Endodermal cell (in vitro differentiated cells): ENCODE data around the gene ZMYND15. TPM values are rescaled to one million over a fixed set of nuclear protein-coding genes. Genes with fewer than 3 reads are reported as not detected.

Experiments
- DNase-seq: peaks from one replicate; pipeline ENCODE4 v3.0.0-alpha.2; 2017
- H3K27ac ChIP-seq: 2 replicates; pipeline ENCODE4 v1.5.1; 2013; ENCODE audit warnings: mild to moderate bottlenecking, low read depth, low read length, moderate library complexity
- H3K27me3 ChIP-seq: 2 replicates; pipeline ENCODE4 v1.6.1; 2013; ENCODE audit warnings: mild to moderate bottlenecking, low read length, moderate library complexity; ENCODE audit not compliant: insufficient read depth, control insufficient read depth, poor library complexity, severe bottlenecking
- H3K36me3 ChIP-seq: 2 replicates; pipeline ENCODE4 v1.7.0; 2013; ENCODE audit warnings: mild to moderate bottlenecking, low read length, moderate library complexity; ENCODE audit not compliant: control insufficient read depth, insufficient read depth
- H3K4me1 ChIP-seq: one replicate; pipeline ENCODE4 v1.7.0; 2013; ENCODE audit warnings: low read length; ENCODE audit not compliant: control insufficient read depth, insufficient read depth
- H3K4me3 ChIP-seq: 2 replicates; pipeline ENCODE4 v1.5.1; 2013; ENCODE audit warnings: mild to moderate bottlenecking, low read length, moderate library complexity
- H3K9ac ChIP-seq: 2 replicates; pipeline ENCODE4 v1.6.1; 2013; ENCODE audit warnings: mild to moderate bottlenecking, low read length, moderate library complexity; ENCODE audit not compliant: poor library complexity, severe bottlenecking; ENCODE audit errors: extremely low read depth
- H3K9me3 ChIP-seq: 2 replicates; pipeline ENCODE4 v1.6.1; 2013; ENCODE audit warnings: mild to moderate bottlenecking, low read length, moderate library complexity; ENCODE audit not compliant: control insufficient read depth
- H3K27ac Mint-ChIP-seq: 2 replicates; pipeline ENCODE4 v1.8.0; 2020; ENCODE audit warnings: mixed read lengths
- H3K27me3 Mint-ChIP-seq: 2 replicates; pipeline ENCODE4 v1.8.0; 2021; ENCODE audit warnings: mild to moderate bottlenecking, mixed read lengths; ENCODE audit not compliant: insufficient read depth
- H3K36me3 Mint-ChIP-seq: 2 replicates; pipeline ENCODE4 v1.8.0; 2020; ENCODE audit warnings: low read depth, mixed read lengths
- H3K4me1 Mint-ChIP-seq: 2 replicates; pipeline ENCODE4 v1.8.0; 2020; ENCODE audit warnings: mixed read lengths
- H3K4me3 Mint-ChIP-seq: 2 replicates; pipeline ENCODE4 v1.8.0; 2020; ENCODE audit warnings: mild to moderate bottlenecking, moderate library complexity, mixed read lengths
- H3K9me3 Mint-ChIP-seq: 2 replicates; pipeline ENCODE4 v1.8.0; 2020; ENCODE audit warnings: mild to moderate bottlenecking, mixed read lengths
- WGBS, 2 experiments: methylation state at CpG; one replicate each; pipeline versions ENCODE4 v1.1.5 to v1.1.7; 2013; ENCODE audit warnings: missing lambda C conversion rate in 2 of 2, mixed read lengths in 1 of 2; ENCODE audit not compliant: insufficient coverage in 1 of 2, insufficient read length in 1 of 2; 5-methylcytosine and 5-hydroxymethylcytosine counted together
- total RNA-seq, 2 donors: library from RNA; stranded (reverse); fragmentation: NEBNext Ultra II Directional in 1 of 2; extraction: Animal tissue kit (Norgen Biotek cat#: 25700) in 1 of 2; gene quantifications; 2 replicates in 1 of 2; 3 replicates in 1 of 2; pipeline ENCODE4 v1.2.1, GENCODE V29; 2021
- TF ChIP-seq, protein P1 (sequence below): fragments of 200-600 bp; sonication (generic); conservative IDR thresholded peaks from 2 replicates; pipeline ENCODE4 v1.5.0; 2021; ENCODE audit warnings: antibody characterized with exemption, mild to moderate bottlenecking

ZMYND15 gene
- total RNA-seq, 2 donors from 2014 or later, result not detected

DNA sequence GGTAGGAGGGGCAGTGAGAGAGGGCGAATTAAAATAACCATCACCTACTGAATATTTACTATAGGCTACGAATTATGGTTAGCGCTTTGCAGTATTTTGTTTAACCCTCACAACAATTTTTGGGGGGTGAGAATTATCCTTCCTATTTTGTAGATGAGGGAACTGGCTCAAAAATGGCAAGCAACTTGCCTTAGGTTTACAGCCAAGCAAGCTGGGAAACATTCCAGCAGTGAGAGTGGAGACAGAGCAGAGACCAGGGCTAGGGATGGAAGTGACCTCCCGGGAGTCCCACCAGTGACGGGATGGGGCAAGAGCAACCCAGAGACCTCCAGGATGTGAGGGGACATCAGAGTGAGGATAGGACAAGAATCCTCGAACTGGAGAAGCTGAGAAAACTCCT lies 46.9 kb downstream of the ZMYND15 start:
- H3K9me3 Mint-ChIP-seq, result no peaks in the 10 kb centered on the region
- H3K27me3 Mint-ChIP-seq, result peaks cover 78% of the 10 kb centered on the region
- no peak overlapping the region for H3K4me3 Mint-ChIP-seq
- H3K27ac Mint-ChIP-seq, result no peak overlapping the region
- H3K36me3 Mint-ChIP-seq, result no peaks in the 10 kb centered on the region
- H3K36me3 ChIP-seq, result no peaks in the 10 kb centered on the region
- peaks cover 81% of the 10 kb centered on the region for H3K27me3 ChIP-seq
- no peak overlapping the region for H3K27ac ChIP-seq
- no peaks in the 10 kb centered on the region for H3K9me3 ChIP-seq
- peaks cover 6% of the 10 kb centered on the region for H3K4me1 Mint-ChIP-seq
- H3K9ac ChIP-seq, result no peak overlapping the region
- no peak for DNase-seq
- WGBS, 2 experiments, result 75 to 91% methylated on average over 3 to 6 of the region's 6 CpGs
- no peak overlapping the region for H3K4me3 ChIP-seq
- no peaks in the 10 kb centered on the region for H3K4me1 ChIP-seq
- TF ChIP-seq, protein P1, sequence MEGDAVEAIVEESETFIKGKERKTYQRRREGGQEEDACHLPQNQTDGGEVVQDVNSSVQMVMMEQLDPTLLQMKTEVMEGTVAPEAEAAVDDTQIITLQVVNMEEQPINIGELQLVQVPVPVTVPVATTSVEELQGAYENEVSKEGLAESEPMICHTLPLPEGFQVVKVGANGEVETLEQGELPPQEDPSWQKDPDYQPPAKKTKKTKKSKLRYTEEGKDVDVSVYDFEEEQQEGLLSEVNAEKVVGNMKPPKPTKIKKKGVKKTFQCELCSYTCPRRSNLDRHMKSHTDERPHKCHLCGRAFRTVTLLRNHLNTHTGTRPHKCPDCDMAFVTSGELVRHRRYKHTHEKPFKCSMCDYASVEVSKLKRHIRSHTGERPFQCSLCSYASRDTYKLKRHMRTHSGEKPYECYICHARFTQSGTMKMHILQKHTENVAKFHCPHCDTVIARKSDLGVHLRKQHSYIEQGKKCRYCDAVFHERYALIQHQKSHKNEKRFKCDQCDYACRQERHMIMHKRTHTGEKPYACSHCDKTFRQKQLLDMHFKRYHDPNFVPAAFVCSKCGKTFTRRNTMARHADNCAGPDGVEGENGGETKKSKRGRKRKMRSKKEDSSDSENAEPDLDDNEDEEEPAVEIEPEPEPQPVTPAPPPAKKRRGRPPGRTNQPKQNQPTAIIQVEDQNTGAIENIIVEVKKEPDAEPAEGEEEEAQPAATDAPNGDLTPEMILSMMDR, result no peak

DNA sequence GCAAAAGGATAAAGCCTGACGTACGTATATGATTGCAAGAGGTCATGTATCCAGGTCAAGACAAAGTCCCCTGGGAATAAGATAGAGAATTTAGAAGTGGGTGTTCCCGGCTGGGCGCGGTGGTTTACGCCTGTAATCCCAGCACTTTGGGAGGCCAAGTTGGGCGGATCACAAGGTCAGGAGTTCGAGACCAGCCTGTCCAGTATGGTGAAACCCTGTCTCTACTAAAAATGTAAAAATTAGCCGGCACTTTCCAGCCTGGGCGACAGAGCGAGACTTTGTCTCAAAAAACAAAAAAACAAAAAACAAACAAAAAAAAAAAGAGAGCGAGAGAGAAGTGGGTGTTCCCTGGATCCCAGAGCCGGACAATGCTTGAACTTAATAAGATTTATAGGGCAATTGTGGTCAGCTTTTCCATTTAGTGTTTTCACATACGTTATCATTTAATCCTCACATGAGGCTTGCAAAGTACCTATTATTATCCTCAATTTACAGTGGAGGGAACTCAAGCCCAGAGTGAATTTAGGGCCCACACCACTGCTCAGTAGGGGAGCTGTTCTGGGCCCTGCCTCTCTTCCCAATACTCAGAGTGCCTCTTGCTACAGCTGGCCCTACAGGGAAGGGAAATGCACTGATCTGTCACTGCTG lies 48.6 kb downstream of the ZMYND15 start:
- H3K9me3 Mint-ChIP-seq, result no peaks in the 10 kb centered on the region
- no peak overlapping the region for H3K27ac Mint-ChIP-seq
- 89 to 90% methylated on average over 13 to 14 of the region's 14 CpGs for WGBS, 2 experiments
- DNase-seq, result no peak
- peaks cover 77% of the 10 kb centered on the region for H3K27me3 Mint-ChIP-seq
- Histone ChIP-seq H3K36me3 (no peaks in the 10 kb centered on the region), H3K9ac (peak overlapping the region; percentile 67), H3K4me1 (no peaks in the 10 kb centered on the region), H3K9me3 (no peaks in the 10 kb centered on the region), H3K27me3 (peaks cover 82% of the 10 kb centered on the region), H3K27ac (no peak overlapping the region), H3K4me3 (peak overlapping the region; percentile 91)
- H3K4me1 Mint-ChIP-seq, result peaks cover 6% of the 10 kb centered on the region
- no peaks in the 10 kb centered on the region for H3K36me3 Mint-ChIP-seq
- H3K4me3 Mint-ChIP-seq, result peak overlapping the region; percentile 67
- TF ChIP-seq, protein P1, result no peak

DNA sequence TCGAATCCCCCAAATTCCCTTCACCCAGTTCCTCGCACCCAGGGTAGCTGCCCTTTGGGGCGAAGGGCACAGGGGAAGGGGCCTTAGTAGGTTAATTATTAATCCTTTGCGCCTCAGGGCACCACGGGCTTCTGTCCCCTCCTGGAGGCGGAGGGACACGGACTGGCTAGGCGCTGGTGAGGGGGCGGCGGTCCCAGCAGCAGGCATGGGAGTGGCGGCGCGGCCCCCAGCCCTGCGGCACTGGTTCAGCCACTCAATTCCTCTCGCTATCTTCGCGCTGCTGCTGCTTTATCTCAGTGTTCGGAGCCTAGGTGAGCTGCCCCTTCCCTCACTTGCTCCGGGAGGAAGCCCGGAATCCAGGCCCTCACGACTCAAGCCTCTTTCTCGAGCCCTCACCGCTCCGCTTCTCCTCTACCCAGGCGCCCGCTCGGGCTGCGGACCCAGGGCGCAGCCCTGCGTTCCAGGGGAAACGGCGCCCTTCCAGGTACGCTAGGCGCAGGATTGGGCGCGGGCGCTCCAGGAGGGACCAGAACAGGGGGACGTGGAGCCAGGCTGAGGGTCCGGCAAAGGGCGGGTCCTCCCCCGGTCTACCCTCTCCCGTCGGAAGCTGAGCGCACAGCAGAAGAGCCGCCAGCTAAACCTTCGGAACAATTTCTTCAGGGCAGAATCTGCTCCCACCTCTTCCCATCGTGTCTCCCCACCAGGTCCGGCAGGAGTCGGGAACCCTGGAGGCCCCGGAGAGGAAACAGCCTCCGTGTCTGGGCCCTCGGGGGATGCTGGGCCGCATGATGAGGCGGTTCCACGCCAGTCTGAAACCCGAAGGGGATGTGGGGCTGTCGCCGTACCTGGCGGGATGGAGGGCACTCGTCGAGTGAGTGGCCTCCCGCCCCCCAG lies 49.4 kb downstream of the ZMYND15 start, which contains the start of gene GLTPD2:
Gene GLTPD2, plus strand, starts transcription at position 158 of the 894 bp plus-strand sequence. Its CDS starts 48 bp downstream, at position 206.
- Histone ChIP-seq H3K36me3 (no peaks in the 10 kb centered on the region), H3K9me3 (no peaks in the 10 kb centered on the region), H3K27me3 (peaks cover 76% of the 10 kb centered on the region), H3K27ac (no peak within 1 kb of the TSS), H3K4me1 (no peaks in the 10 kb centered on the region), H3K9ac (peak within 1 kb of the TSS; percentile 67), H3K4me3 (peak within 1 kb of the TSS; percentile 91)
- Mint-ChIP-seq H3K27ac (no peak within 1 kb of the TSS), H3K9me3 (no peaks in the 10 kb centered on the region), H3K4me1 (peaks cover 6% of the 10 kb centered on the region), H3K36me3 (no peaks in the 10 kb centered on the region), H3K4me3 (peak within 1 kb of the TSS; percentile 67), H3K27me3 (peaks cover 75% of the 10 kb centered on the region)
- WGBS, 2 experiments, result 5 to 6% methylated on average over 25 to 62 of the region's 62 CpGs
- DNase-seq, result peak; percentile 83
- TF ChIP-seq, protein P1, result no peak
